Breast epithelium (tissue), 4 donors: ENCODE results near the gene GALK1. TPM values are rescaled to one million over a fixed set of nuclear protein-coding genes. Genes with fewer than 3 reads are reported as not detected.

Experiments used
- DNase-seq, 2 donors: peaks; one replicate each; pipeline ENCODE4 v3.0.0-alpha.2; 2019; ENCODE audit warnings: low spot score in 2 of 2
- H3K27ac ChIP-seq, 2 donors: fragments of 200-600 bp; sonication (generic) in 1 of 2; one replicate each; pipeline ENCODE4 v1.5.1; 2016 to 2019; ENCODE audit warnings: mild to moderate bottlenecking in 1 of 2
- H3K27me3 ChIP-seq, 2 donors: fragments of 200-600 bp; sonication (generic) in 1 of 2; one replicate each; pipeline versions ENCODE4 v1.5.1 to v1.6.0; 2017 to 2019; ENCODE audit warnings: control low read depth in 1 of 2, mild to moderate bottlenecking in 1 of 2
- H3K36me3 ChIP-seq: fragments of 200-600 bp; one replicate; pipeline ENCODE4 v1.5.1; 2019
- H3K4me1 ChIP-seq, 2 donors: fragments of 200-600 bp; sonication (generic); one replicate each; pipeline ENCODE4 v1.5.1; 2016 to 2019; ENCODE audit warnings: control low read depth in 1 of 2
- H3K4me3 ChIP-seq, 3 donors: fragments of 200-600 bp; sonication (generic); 1 replicate in 2 of 3; 2 replicates in 1 of 3; pipeline ENCODE4 v1.5.1; 2016 to 2019; ENCODE audit warnings: mild to moderate bottlenecking in 3 of 3, moderate library complexity in 2 of 3
- H3K9me3 ChIP-seq, 2 donors: fragments of 200-600 bp; sonication (generic) in 1 of 2; one replicate each; pipeline ENCODE4 v1.5.1; 2016 to 2019; ENCODE audit warnings: control low read depth in 1 of 2
- POLR2A ChIP-seq: fragments of 450-650 bp; IDR thresholded peaks from one replicate; pipeline ENCODE4 v1.6.1; 2016; ENCODE audit warnings: antibody characterized with exemption, mild to moderate bottlenecking, moderate library complexity
- POLR2AphosphoS5 ChIP-seq, 3 donors: sonication (generic); formaldehyde crosslinking; IDR thresholded peaks; one replicate each; pipeline ENCODE4 v1.6.1; 2017; ENCODE audit warnings: antibody characterized with exemption in 3 of 3
- intact Hi-C: fragments of 100-400 bp; cut with DNase I; formaldehyde crosslinking; loops from one replicate; pipeline ENCODE4 v1.15.1; 2023; ENCODE audit warnings: low total_unique reads
- total RNA-seq, 3 donors: library from RNA; depleted of rRNA; stranded (reverse); fragments of >200 nt; gene quantifications; one replicate each; pipeline ENCODE4 v1.1.0, GENCODE V29; 2016
- TF ChIP-seq, protein P1 (sequence below), 3 donors: fragments of 450-650 bp; IDR thresholded peaks; one replicate each; pipeline ENCODE4 v1.5.1; 2016 to 2017; ENCODE audit warnings: antibody characterized with exemption in 3 of 3, mild to moderate bottlenecking in 3 of 3, moderate library complexity in 3 of 3

The GALK1 gene
- total RNA-seq, 3 donors from 2014 or later, result 21.9 to 32.1 (median 24.9) TPM

DNA sequence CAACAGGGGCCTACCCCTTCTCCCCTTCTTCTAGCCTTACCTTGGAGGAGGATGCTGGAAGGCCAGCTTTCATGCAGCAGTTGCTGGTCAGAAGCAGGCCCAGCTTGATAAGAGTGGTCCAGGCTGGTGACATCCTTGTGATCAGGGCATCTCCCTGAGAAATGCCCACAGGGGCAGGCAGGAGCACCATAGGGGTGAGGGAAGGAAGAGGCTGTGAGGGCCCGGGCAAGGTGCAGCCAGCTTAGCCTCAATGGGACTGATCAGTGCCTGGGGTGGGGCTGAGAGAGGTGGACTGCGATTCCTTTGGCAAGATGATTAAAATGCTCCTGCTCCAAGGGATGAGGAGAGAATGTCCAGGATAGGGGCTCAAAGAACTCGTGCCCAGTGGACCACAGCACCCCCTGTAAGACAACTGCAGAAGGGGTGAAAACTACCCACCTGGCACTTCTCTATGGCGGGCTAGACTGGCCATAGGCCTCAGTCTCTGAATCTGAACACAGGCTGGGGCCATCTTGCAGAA lies 9.5 kb upstream of the GALK1 start:
- Histone ChIP-seq H3K4me3 (no peak overlapping the region), H3K27ac (peak overlapping the region; percentile 16 to 94), H3K27me3 (no peaks in the 10 kb centered on the region), H3K36me3 (no peaks in the 10 kb centered on the region), H3K4me1 (peaks cover 0 to 21% of the 10 kb centered on the region in 2 donors), H3K9me3 (no peaks in the 10 kb centered on the region)
- DNase-seq, result peak in 1 of 2 donors; percentile 27
- intact Hi-C loops, result no loop called here
- TF ChIP-seq, protein P1, sequence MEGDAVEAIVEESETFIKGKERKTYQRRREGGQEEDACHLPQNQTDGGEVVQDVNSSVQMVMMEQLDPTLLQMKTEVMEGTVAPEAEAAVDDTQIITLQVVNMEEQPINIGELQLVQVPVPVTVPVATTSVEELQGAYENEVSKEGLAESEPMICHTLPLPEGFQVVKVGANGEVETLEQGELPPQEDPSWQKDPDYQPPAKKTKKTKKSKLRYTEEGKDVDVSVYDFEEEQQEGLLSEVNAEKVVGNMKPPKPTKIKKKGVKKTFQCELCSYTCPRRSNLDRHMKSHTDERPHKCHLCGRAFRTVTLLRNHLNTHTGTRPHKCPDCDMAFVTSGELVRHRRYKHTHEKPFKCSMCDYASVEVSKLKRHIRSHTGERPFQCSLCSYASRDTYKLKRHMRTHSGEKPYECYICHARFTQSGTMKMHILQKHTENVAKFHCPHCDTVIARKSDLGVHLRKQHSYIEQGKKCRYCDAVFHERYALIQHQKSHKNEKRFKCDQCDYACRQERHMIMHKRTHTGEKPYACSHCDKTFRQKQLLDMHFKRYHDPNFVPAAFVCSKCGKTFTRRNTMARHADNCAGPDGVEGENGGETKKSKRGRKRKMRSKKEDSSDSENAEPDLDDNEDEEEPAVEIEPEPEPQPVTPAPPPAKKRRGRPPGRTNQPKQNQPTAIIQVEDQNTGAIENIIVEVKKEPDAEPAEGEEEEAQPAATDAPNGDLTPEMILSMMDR (IDR thresholded peaks at IDR 0.05), result no peak
- TF ChIP-seq POLR2AphosphoS5 (IDR thresholded peaks at IDR 0.05) (no peak), POLR2A (peak; percentile 5)

GRCh38 chr17:75773808-75774470 lies 8.9 kb upstream of the GALK1 start:
- peak overlapping the region; percentile 16 to 94 for H3K27ac ChIP-seq
- no peak overlapping the region for H3K4me3 ChIP-seq
- no peaks in the 10 kb centered on the region for H3K9me3 ChIP-seq
- no peaks in the 10 kb centered on the region for H3K27me3 ChIP-seq
- H3K36me3 ChIP-seq, result no peaks in the 10 kb centered on the region
- H3K4me1 ChIP-seq, result peaks cover 0 to 21% of the 10 kb centered on the region in 2 donors
- peak; percentile 24 to 41 for DNase-seq
- peak in 1 of 3 donors; percentile 43 for TF ChIP-seq POLR2AphosphoS5 (IDR thresholded peaks at IDR 0.05)
- TF ChIP-seq, protein P1 (IDR thresholded peaks at IDR 0.05), result peak in 1 of 3 donors; percentile 6
- no peak for TF ChIP-seq POLR2A
- intact Hi-C loops, result no loop called here

DNA sequence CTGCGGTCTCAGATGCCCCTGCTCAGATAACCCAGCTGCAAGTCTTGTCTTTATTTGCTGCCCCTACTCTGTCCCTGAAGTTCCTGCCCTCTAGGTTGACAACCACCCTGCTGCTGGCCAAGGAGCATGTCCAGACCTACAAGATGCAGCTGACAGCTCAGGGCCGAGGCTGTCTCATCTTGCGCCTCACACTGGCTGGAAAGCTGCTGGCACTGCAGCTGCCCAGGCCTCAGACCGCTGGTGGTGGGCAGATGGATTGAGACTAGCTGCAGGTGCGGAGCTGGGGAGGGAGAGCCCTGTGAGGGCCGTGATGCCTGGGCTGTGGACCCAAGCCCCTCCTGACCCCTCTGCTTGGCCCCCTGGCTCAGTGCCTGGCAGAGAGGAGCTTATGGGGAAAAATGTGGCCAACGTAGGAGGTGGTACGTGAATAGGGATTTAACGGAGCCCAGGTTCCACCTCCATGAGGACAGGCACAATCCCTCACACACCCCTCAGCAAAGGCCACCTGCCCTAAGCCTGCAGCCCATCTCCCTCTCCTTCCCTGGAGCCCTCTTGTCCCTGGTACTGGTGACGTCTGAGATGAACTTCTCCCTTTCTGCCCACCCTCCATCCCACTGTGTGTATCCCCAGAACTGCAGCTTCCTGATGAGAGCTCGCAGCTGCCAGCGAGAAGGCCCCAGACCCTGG lies 8.3 kb upstream of the GALK1 start:
- Histone ChIP-seq H3K27ac (peak overlapping the region in 1 of 2 donors; percentile 36), H3K27me3 (no peaks in the 10 kb centered on the region), H3K4me3 (no peak overlapping the region), H3K36me3 (no peaks in the 10 kb centered on the region), H3K4me1 (peaks cover 0 to 21% of the 10 kb centered on the region in 2 donors), H3K9me3 (no peaks in the 10 kb centered on the region)
- intact Hi-C loops, result no loop called here
- DNase-seq, result peak; percentile 19 to 43
- TF ChIP-seq POLR2A (no peak), POLR2AphosphoS5 (IDR thresholded peaks at IDR 0.05) (peak in 1 of 3 donors; percentile 9)
- TF ChIP-seq, protein P1 (IDR thresholded peaks at IDR 0.05), result no peak

DNA sequence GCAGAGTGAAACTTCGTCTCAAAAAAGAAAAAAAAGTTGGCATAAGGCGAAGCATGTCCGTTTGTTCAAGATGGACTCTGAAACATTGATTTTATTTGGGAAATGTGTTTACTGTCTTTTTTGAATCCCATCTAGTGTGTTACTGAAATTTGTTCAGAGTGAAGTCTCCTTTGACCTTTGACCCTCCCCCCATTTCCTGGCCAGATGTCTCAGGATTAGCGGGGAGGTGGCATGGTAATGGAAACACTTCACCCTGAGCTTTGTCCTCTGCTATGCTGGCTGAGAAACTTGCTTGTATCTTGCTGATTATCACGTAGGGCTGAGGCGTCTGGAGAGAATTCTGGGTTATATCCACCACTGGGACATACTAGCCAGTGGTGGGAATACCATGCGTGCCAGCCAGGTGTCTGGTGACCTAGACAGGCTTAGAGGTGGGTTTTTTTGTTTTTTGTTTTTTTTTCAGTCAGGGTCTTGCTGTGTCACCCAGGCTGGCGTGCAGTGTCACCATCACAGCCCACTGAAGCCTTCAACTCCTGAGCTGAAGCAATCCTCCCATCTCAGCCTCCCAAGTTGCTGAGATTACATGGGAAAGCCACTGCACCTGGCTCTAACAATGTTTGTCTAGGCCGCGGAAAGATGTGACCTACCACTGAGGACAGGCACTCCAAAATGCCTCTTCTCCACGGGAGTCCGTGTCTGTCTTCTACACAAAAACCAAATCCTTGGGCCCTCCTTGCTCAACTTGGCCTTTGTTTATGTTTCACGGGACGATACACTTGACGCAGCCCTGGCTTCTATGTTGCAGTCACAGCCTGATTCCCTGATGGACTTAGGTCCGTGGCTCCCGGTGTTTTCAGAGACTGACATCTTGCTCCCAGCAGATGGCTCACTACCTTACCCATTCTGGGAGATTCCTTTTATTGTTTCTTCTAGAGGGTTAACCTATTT lies 6.6 kb upstream of the GALK1 start:
- Histone ChIP-seq H3K36me3 (no peaks in the 10 kb centered on the region), H3K27ac (no peak overlapping the region), H3K9me3 (no peaks in the 10 kb centered on the region), H3K4me1 (peaks cover 0 to 10% of the 10 kb centered on the region in 2 donors), H3K4me3 (no peak overlapping the region), H3K27me3 (no peaks in the 10 kb centered on the region)
- DNase-seq, result peak; percentile 18 to 45
- TF ChIP-seq POLR2AphosphoS5 (IDR thresholded peaks at IDR 0.05) (no peak), POLR2A (no peak)
- TF ChIP-seq, protein P1 (IDR thresholded peaks at IDR 0.05), result no peak
- intact Hi-C loops, result no loop called here
